SK-N-SH (cell line): ENCODE measurements around the gene GLRA1.

Experiments
- EZH2phosphoT487 ChIP-seq: fragments of 200-600 bp; sonication (generic); IDR thresholded peaks from 2 replicates; pipeline ENCODE4 v1.6.1; 2017; ENCODE audit warnings: low read depth, mixed run types, mild to moderate bottlenecking, antibody characterized with exemption, moderate library complexity, borderline replicate concordance
- JUND ChIP-seq: IDR thresholded peaks from 2 replicates; pipeline ENCODE4 v1.4.0; 2012
- RAD21 ChIP-seq: IDR thresholded peaks from 2 replicates; pipeline ENCODE4 v1.6.1; 2012; ENCODE audit warnings: mild to moderate bottlenecking, low read length
- RCOR1 ChIP-seq: fragments of 150-350 bp; IDR thresholded peaks from 2 replicates; pipeline ENCODE4 v1.6.1; 2017; ENCODE audit warnings: antibody characterized with exemption, low read length
- RXRA ChIP-seq: IDR thresholded peaks from 2 replicates; pipeline ENCODE4 v1.4.0; 2012; ENCODE audit warnings: low read depth, mild to moderate bottlenecking, borderline replicate concordance
- SIN3A ChIP-seq: IDR thresholded peaks from 2 replicates; pipeline ENCODE4 v1.6.1; 2012; ENCODE audit warnings: low read depth, mild to moderate bottlenecking, low read length, moderate library complexity, borderline replicate concordance
- SMC3 ChIP-seq: IDR thresholded peaks from 2 replicates; pipeline ENCODE4 v1.6.1; 2012; ENCODE audit warnings: low read depth, low read length, improper control_type of control experiment
- TF ChIP-seq, protein P1 (sequence below): IDR thresholded peaks from 2 replicates; pipeline ENCODE4 v1.4.0; 2012; ENCODE audit warnings: low read depth
- TF ChIP-seq, protein P2 (sequence below): IDR thresholded peaks from 2 replicates; pipeline ENCODE4 v1.6.1; 2012; ENCODE audit warnings: mild to moderate bottlenecking, low read depth, low read length, moderate library complexity
- TF ChIP-seq, protein P3 (sequence below): fragments of 150-350 bp; IDR thresholded peaks from 2 replicates; pipeline ENCODE4 v1.6.1; 2017; ENCODE audit warnings: antibody characterized with exemption, low read length, low read depth, borderline replicate concordance
- TF ChIP-seq, protein P4 (sequence below): fragments of 200-600 bp; sonication (generic); IDR thresholded peaks from 2 replicates; pipeline ENCODE4 v1.6.1; 2017; ENCODE audit warnings: antibody characterized with exemption, mild to moderate bottlenecking, moderate library complexity

DNA sequence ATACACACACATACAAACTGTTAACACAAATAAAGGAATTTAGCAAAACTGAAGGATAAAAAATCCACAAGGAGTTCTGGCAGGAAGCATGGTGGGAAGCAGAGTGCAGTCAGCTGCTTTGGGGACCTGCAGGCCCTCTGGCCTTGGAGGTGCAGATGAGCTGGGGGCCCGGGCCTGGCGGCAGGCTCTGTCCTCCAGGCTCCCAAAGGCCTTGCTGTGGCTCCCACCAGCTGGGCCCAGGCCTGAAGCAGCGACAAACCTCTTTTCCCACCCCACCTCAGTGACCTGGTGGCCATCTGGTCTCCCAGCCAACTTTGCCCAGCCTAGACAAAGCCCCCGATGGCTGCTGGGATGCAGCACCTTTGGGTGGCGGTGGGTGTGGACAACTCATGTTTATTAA lies 67.8 kb downstream of the GLRA1 start:
- TF ChIP-seq RXRA = no peak
- TF ChIP-seq RCOR1 = no peak
- no peak for TF ChIP-seq EZH2phosphoT487
- TF ChIP-seq, protein P1, sequence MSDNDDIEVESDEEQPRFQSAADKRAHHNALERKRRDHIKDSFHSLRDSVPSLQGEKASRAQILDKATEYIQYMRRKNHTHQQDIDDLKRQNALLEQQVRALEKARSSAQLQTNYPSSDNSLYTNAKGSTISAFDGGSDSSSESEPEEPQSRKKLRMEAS = no peak
- no peak for TF ChIP-seq JUND
- TF ChIP-seq, protein P2, sequence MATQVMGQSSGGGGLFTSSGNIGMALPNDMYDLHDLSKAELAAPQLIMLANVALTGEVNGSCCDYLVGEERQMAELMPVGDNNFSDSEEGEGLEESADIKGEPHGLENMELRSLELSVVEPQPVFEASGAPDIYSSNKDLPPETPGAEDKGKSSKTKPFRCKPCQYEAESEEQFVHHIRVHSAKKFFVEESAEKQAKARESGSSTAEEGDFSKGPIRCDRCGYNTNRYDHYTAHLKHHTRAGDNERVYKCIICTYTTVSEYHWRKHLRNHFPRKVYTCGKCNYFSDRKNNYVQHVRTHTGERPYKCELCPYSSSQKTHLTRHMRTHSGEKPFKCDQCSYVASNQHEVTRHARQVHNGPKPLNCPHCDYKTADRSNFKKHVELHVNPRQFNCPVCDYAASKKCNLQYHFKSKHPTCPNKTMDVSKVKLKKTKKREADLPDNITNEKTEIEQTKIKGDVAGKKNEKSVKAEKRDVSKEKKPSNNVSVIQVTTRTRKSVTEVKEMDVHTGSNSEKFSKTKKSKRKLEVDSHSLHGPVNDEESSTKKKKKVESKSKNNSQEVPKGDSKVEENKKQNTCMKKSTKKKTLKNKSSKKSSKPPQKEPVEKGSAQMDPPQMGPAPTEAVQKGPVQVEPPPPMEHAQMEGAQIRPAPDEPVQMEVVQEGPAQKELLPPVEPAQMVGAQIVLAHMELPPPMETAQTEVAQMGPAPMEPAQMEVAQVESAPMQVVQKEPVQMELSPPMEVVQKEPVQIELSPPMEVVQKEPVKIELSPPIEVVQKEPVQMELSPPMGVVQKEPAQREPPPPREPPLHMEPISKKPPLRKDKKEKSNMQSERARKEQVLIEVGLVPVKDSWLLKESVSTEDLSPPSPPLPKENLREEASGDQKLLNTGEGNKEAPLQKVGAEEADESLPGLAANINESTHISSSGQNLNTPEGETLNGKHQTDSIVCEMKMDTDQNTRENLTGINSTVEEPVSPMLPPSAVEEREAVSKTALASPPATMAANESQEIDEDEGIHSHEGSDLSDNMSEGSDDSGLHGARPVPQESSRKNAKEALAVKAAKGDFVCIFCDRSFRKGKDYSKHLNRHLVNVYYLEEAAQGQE = no peak
- TF ChIP-seq, protein P3, sequence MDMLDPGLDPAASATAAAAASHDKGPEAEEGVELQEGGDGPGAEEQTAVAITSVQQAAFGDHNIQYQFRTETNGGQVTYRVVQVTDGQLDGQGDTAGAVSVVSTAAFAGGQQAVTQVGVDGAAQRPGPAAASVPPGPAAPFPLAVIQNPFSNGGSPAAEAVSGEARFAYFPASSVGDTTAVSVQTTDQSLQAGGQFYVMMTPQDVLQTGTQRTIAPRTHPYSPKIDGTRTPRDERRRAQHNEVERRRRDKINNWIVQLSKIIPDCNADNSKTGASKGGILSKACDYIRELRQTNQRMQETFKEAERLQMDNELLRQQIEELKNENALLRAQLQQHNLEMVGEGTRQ = no peak
- no peak for TF ChIP-seq SMC3
- TF ChIP-seq RAD21 = no peak
- TF ChIP-seq, protein P4, sequence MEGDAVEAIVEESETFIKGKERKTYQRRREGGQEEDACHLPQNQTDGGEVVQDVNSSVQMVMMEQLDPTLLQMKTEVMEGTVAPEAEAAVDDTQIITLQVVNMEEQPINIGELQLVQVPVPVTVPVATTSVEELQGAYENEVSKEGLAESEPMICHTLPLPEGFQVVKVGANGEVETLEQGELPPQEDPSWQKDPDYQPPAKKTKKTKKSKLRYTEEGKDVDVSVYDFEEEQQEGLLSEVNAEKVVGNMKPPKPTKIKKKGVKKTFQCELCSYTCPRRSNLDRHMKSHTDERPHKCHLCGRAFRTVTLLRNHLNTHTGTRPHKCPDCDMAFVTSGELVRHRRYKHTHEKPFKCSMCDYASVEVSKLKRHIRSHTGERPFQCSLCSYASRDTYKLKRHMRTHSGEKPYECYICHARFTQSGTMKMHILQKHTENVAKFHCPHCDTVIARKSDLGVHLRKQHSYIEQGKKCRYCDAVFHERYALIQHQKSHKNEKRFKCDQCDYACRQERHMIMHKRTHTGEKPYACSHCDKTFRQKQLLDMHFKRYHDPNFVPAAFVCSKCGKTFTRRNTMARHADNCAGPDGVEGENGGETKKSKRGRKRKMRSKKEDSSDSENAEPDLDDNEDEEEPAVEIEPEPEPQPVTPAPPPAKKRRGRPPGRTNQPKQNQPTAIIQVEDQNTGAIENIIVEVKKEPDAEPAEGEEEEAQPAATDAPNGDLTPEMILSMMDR = no peak
- no peak for TF ChIP-seq SIN3A
